ENCODE results near the gene COPZ2.
A peak's percentile ranks its signal among the peaks of the same experiment; 100 is the strongest.

Gene COPZ2

GRCh38 chr17:48053758-48054237 lies 16.2 kb upstream of the COPZ2 start:
- Mint-ChIP-seq H3K27me3 (no peaks in the 10 kb centered on the region), H3K4me1 (peaks cover 64% of the 10 kb centered on the region), H3K9me3 (no peaks in the 10 kb centered on the region), H3K27ac (ENCODE audit: low read depth) (peak overlapping the region; percentile 39), H3K4me3 (no peak overlapping the region), H3K36me3 (ENCODE audit: insufficient read depth) (peaks cover 23% of the 10 kb centered on the region)
- ATAC-seq (replicated peaks; ENCODE audit: extremely low read depth, poor library complexity, severe bottlenecking), result no peak
- no peak for DNase-seq (ENCODE audit: low spot score in 2 of 2)

GRCh38 chr17:48052956-48053757 lies 15.6 kb upstream of the COPZ2 start:
- ATAC-seq (replicated peaks; ENCODE audit: extremely low read depth, poor library complexity, severe bottlenecking), result no peak
- no peak for DNase-seq (ENCODE audit: low spot score in 2 of 2)
- peak overlapping the region; percentile 39 for H3K27ac Mint-ChIP-seq (ENCODE audit: low read depth)
- peaks cover 28% of the 10 kb centered on the region for H3K36me3 Mint-ChIP-seq (ENCODE audit: insufficient read depth)
- H3K9me3 Mint-ChIP-seq, result no peaks in the 10 kb centered on the region
- peaks cover 66% of the 10 kb centered on the region for H3K4me1 Mint-ChIP-seq
- no peak overlapping the region for H3K4me3 Mint-ChIP-seq
- H3K27me3 Mint-ChIP-seq, result no peaks in the 10 kb centered on the region

- H3K36me3 Mint-ChIP-seq (ENCODE audit: insufficient read depth), result peaks cover 29% of the 10 kb centered on the region
- DNase-seq (ENCODE audit: low spot score in 2 of 2) (no peak), ATAC-seq (replicated peaks; ENCODE audit: extremely low read depth, poor library complexity, severe bottlenecking) (no peak)
- H3K27ac Mint-ChIP-seq (ENCODE audit: low read depth), result peak overlapping the region; percentile 39
- H3K4me1 Mint-ChIP-seq, result peaks cover 76% of the 10 kb centered on the region
- H3K9me3 Mint-ChIP-seq, result no peaks in the 10 kb centered on the region
- H3K27me3 Mint-ChIP-seq, result no peaks in the 10 kb centered on the region
- H3K4me3 Mint-ChIP-seq, result no peak overlapping the region
These were observed 14.3 kb upstream of the COPZ2 start for GRCh38 chr17:48051706-48052486.

- Mint-ChIP-seq H3K4me3 (no peak overlapping the region), H3K4me1 (peaks cover 76% of the 10 kb centered on the region), H3K27me3 (no peaks in the 10 kb centered on the region), H3K36me3 (ENCODE audit: insufficient read depth) (peaks cover 24% of the 10 kb centered on the region), H3K27ac (ENCODE audit: low read depth) (no peak overlapping the region), H3K9me3 (no peaks in the 10 kb centered on the region)
- ATAC-seq (replicated peaks; ENCODE audit: extremely low read depth, poor library complexity, severe bottlenecking) (no peak), DNase-seq (ENCODE audit: low spot score in 2 of 2) (no peak)
These were observed 13.7 kb upstream of the COPZ2 start for GRCh38 chr17:48051283-48051682.

GRCh38 chr17:48048384-48049126 lies 11.0 kb upstream of the COPZ2 start:
- peak overlapping the region; percentile 91 for H3K4me3 Mint-ChIP-seq
- H3K4me1 Mint-ChIP-seq, result peaks cover 65% of the 10 kb centered on the region
- H3K27ac Mint-ChIP-seq (ENCODE audit: low read depth), result peak overlapping the region; percentile 98
- no peaks in the 10 kb centered on the region for H3K9me3 Mint-ChIP-seq
- DNase-seq (ENCODE audit: low spot score in 2 of 2), result peak; percentile 14 to 25
- no peak for ATAC-seq (replicated peaks; ENCODE audit: extremely low read depth, poor library complexity, severe bottlenecking)
- H3K27me3 Mint-ChIP-seq, result no peaks in the 10 kb centered on the region
- peaks cover 19% of the 10 kb centered on the region for H3K36me3 Mint-ChIP-seq (ENCODE audit: insufficient read depth)

GRCh38 chr17:48047741-48048383 lies 10.3 kb upstream of the COPZ2 start, which contains the start of gene NFE2L1:
NFE2L1 (plus strand) TSS chr17:48048359; CDS start chr17:48051119, 2,760 bp downstream.
- Mint-ChIP-seq H3K4me1 (peaks cover 62% of the 10 kb centered on the region), H3K27ac (ENCODE audit: low read depth) (peak within 1 kb of the TSS; percentile 98), H3K4me3 (peak within 1 kb of the TSS; percentile 91), H3K36me3 (ENCODE audit: insufficient read depth) (peaks cover 19% of the 10 kb centered on the region), H3K9me3 (no peaks in the 10 kb centered on the region), H3K27me3 (no peaks in the 10 kb centered on the region)
- DNase-seq (ENCODE audit: low spot score in 2 of 2) (peak; percentile 85 to 96), ATAC-seq (replicated peaks; ENCODE audit: extremely low read depth, poor library complexity, severe bottlenecking) (peak; percentile 97)

- Mint-ChIP-seq H3K27me3 (no peaks in the 10 kb centered on the region), H3K27ac (ENCODE audit: low read depth) (peak overlapping the region; percentile 98), H3K4me3 (peak overlapping the region; percentile 91), H3K4me1 (peaks cover 55% of the 10 kb centered on the region), H3K9me3 (no peaks in the 10 kb centered on the region), H3K36me3 (ENCODE audit: insufficient read depth) (peaks cover 19% of the 10 kb centered on the region)
- ATAC-seq (replicated peaks; ENCODE audit: extremely low read depth, poor library complexity, severe bottlenecking), result no peak
- DNase-seq (ENCODE audit: low spot score in 2 of 2), result no peak
These were observed 9.6 kb upstream of the COPZ2 start for GRCh38 chr17:48047113-48047740.

GRCh38 chr17:48046296-48046695 lies 8.7 kb upstream of the COPZ2 start:
- peak overlapping the region; percentile 36 for H3K27ac Mint-ChIP-seq (ENCODE audit: low read depth)
- DNase-seq (ENCODE audit: low spot score in 2 of 2), result no peak
- H3K4me1 Mint-ChIP-seq, result peaks cover 46% of the 10 kb centered on the region
- H3K36me3 Mint-ChIP-seq (ENCODE audit: insufficient read depth), result peaks cover 16% of the 10 kb centered on the region
- ATAC-seq (replicated peaks; ENCODE audit: extremely low read depth, poor library complexity, severe bottlenecking), result no peak
- H3K9me3 Mint-ChIP-seq, result no peaks in the 10 kb centered on the region
- H3K4me3 Mint-ChIP-seq, result peak overlapping the region; percentile 91
- no peaks in the 10 kb centered on the region for H3K27me3 Mint-ChIP-seq

GRCh38 chr17:48045316-48046001 lies 7.9 kb upstream of the COPZ2 start:
- H3K4me3 Mint-ChIP-seq, result no peak overlapping the region
- DNase-seq (ENCODE audit: low spot score in 2 of 2) (no peak), ATAC-seq (replicated peaks; ENCODE audit: extremely low read depth, poor library complexity, severe bottlenecking) (no peak)
- peaks cover 14% of the 10 kb centered on the region for H3K36me3 Mint-ChIP-seq (ENCODE audit: insufficient read depth)
- no peaks in the 10 kb centered on the region for H3K9me3 Mint-ChIP-seq
- no peaks in the 10 kb centered on the region for H3K27me3 Mint-ChIP-seq
- no peak overlapping the region for H3K27ac Mint-ChIP-seq (ENCODE audit: low read depth)
- H3K4me1 Mint-ChIP-seq, result peaks cover 39% of the 10 kb centered on the region

- DNase-seq (ENCODE audit: low spot score in 2 of 2) (no peak), ATAC-seq (replicated peaks; ENCODE audit: extremely low read depth, poor library complexity, severe bottlenecking) (no peak)
- Mint-ChIP-seq H3K27me3 (peaks cover under 1% of the 10 kb centered on the region), H3K27ac (ENCODE audit: low read depth) (no peak overlapping the region), H3K36me3 (ENCODE audit: insufficient read depth) (peaks cover 14% of the 10 kb centered on the region), H3K4me3 (no peak overlapping the region), H3K9me3 (no peaks in the 10 kb centered on the region), H3K4me1 (peaks cover 33% of the 10 kb centered on the region)
These were observed 7.3 kb upstream of the COPZ2 start for GRCh38 chr17:48044851-48045250.

- DNase-seq (ENCODE audit: low spot score in 2 of 2) (no peak), ATAC-seq (replicated peaks; ENCODE audit: extremely low read depth, poor library complexity, severe bottlenecking) (no peak)
- H3K36me3 Mint-ChIP-seq (ENCODE audit: insufficient read depth), result peaks cover 10% of the 10 kb centered on the region
- no peak overlapping the region for H3K27ac Mint-ChIP-seq (ENCODE audit: low read depth)
- peaks cover 16% of the 10 kb centered on the region for H3K27me3 Mint-ChIP-seq
- H3K4me3 Mint-ChIP-seq, result no peak overlapping the region
- peaks cover 21% of the 10 kb centered on the region for H3K4me1 Mint-ChIP-seq
- no peaks in the 10 kb centered on the region for H3K9me3 Mint-ChIP-seq
These were observed 5.6 kb upstream of the COPZ2 start for GRCh38 chr17:48043176-48043575.
